ENCODE data around the gene FARP1.

The FARP1 gene

DNA sequence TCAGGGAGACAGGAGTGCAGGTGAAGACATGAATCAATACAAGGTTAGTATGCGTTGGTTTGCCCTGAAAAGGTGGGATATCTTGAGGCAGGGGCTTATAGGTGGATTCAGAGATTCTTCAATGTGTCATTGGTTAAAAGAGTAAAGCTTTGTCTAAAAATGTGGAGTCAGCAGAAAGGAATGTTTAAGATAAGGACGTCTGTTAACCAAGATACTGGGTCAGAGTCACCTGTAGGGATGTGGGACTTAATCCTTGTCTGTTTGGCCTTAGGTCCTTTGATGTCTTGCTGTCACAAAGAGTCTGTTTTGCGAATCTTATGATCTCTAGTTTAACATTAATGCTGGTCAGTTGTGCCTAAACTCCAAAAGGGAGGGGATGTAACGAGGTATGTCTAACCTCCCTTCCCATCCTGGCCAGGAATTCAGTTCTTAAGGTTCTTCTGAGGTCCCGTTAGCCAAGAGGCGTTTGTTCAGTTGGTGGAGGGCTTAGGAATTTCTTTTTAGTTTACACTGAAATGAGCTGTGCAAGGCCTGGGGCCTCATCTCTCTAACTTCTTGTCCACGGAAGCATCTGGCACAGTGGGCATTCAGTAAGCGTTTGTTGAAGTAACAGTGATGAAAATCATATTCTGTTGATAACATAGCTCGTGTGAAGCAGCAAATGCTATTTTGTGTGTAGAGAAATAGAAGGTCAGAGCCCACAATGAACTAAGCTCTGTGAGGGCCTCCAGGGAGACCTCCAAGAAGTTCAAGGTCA is 130.4 kb downstream of the FARP1 start:
- no peak for TF ChIP-seq ZFX (IDR thresholded peaks at IDR 0.05)
- TF ChIP-seq CTCF (conservative IDR thresholded peaks at IDR 0.05): no peak
- no peak overlapping the region; the same call in 1 of the 2 replicates for H3K27ac ChIP-seq

DNA sequence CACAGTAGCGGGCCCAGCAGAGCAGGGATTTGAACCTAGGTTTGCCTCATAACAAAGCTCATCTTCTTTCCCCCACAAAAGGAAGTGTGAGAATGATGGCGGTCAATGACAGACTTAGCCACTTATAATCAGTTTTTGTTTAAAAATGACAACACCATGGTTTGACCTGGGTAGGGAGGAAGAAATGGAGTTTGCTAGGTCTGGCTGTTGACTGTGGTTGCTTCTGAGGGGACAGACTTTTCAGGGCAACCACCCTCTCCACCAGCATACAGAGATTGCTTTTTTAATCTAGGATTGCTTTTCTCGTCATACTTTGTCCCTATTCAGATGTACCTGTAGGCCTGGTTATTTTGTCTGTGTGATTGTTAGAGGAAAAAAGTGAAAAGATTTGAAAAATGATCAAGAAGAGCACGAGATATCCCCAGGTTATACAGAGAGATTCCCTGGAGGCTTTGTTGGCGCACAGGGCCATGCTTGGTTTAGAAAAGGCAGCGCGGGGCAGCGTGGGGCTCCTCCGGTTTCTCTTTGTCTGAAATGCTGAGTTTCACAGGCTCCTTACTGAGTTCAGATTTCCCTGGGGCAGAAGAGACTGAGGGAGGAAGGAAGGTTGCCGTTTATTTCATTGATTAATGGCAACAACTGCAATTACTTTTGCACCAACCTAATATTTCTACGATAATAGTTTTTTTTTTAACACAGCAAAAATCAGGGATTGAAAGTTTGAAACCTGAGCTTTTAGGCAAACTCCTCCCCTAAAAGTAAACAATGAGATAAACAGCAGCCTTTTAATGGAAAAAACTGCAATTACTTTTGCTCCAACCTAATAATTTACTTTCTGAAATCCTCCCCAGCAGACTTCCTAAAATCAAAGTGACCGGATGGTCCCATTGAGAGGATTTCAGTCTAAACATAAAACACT is 131.2 kb downstream of the FARP1 start:
- H3K27ac ChIP-seq: no peak overlapping the region; the same call in 1 of the 2 replicates
- no peak for TF ChIP-seq CTCF (conservative IDR thresholded peaks at IDR 0.05)
- TF ChIP-seq ZFX (IDR thresholded peaks at IDR 0.05): no peak

DNA sequence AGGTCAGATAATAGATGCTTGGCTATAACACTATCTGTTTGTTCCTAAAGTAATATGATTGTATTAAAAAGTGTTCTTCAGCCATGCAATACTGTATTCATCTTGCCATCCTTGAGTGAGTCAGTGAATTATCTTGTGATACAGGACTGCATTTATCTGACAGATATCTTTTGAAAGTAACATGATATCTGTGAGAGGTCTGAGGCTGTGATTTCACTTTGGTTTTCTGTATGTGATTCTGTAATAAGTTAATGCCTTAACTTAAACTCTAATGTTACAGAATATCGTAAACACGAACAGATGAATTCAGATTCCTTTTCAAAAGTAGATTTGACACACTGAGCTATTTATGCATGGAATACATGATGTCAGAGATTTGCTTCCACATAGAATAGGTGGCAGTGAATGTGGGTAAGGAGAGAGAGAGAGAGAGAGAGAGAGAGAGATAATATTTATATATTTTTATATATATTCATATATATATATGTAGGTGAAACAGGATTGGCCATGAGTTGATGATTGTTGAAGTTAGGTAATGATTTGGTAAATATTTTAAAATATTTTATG is 132.1 kb downstream of the FARP1 start:
- H3K27ac ChIP-seq: no peak overlapping the region
- TF ChIP-seq ZFX (IDR thresholded peaks at IDR 0.05): no peak
- TF ChIP-seq CTCF (conservative IDR thresholded peaks at IDR 0.05): no peak

- TF ChIP-seq CTCF (conservative IDR thresholded peaks at IDR 0.05) (no peak), ZFX (IDR thresholded peaks at IDR 0.05) (no peak)
- H3K27ac ChIP-seq: no peak overlapping the region
Measured at GRCh38 chr13:98275681-98276171, 132.8 kb downstream of the FARP1 start.

DNA sequence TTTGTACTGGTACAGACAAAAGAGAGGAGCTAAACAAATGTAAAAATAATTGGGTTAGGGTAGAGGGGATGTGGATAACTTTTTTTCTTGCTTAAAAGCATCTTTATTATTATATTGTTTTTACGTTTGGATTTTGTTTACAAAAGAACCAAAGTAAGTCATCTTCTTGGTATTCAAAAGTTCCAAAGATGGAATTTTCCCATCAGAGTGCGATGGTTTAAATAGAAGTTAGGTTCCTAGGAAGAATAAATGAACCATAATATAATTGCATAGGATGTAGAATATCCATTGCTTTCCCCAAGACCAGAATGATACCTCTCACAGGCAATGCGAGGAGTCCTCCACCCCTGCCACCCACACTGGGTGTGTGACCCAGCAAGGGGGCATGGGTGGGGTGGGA is 133.6 kb downstream of the FARP1 start:
- TF ChIP-seq CTCF (conservative IDR thresholded peaks at IDR 0.05) (no peak), ZFX (IDR thresholded peaks at IDR 0.05) (no peak)
- no peak overlapping the region for H3K27ac ChIP-seq

GRCh38 chr13:98278068-98278724 is 135.3 kb downstream of the FARP1 start:
- no peak for TF ChIP-seq ZFX (IDR thresholded peaks at IDR 0.05)
- no peak for TF ChIP-seq CTCF (conservative IDR thresholded peaks at IDR 0.05)
- H3K27ac ChIP-seq: no peak overlapping the region

Data from C4-2B (cell line).